Fibroblast of lung (primary cell): ENCODE data around the gene IKBIP.

ENCODE experiments used
- CTCF ChIP-seq, 2 donors: IDR thresholded peaks in 1 of 2; conservative IDR thresholded peaks in 1 of 2; 1 replicate in 1 of 2; 2 replicates in 1 of 2; pipeline ENCODE4 v1.5.1; 2011 to 2012; ENCODE audit warnings: low read length in 2 of 2, control low read depth in 1 of 2, inconsistent platforms in 1 of 2, low read depth in 1 of 2, mild to moderate bottlenecking in 1 of 2
- EZH2 ChIP-seq: IDR thresholded peaks from 2 replicates; pipeline ENCODE4 v1.5.1; 2012; ENCODE audit warnings: low read length, control low read depth, mild to moderate bottlenecking; ENCODE audit errors: missing control alignments

- TF ChIP-seq EZH2 = no peak
- TF ChIP-seq CTCF (conservative IDR thresholded peaks at IDR 0.05 in 1 of 2, IDR thresholded peaks at IDR 0.05 in 1 of 2; ENCODE audit: low read depth in 1 of 2, low read length in 2 of 2) = no peak
Measured at GRCh38 chr12:98610596-98610995, 34.0 kb downstream of the IKBIP start.
